Pons (tissue), 1 donor: ENCODE results near the gene FAM32A.

Experiments
- DNase-seq: peaks from one replicate; pipeline ENCODE4 v3.0.0-alpha.2; 2016; ENCODE audit warnings: low spot score

The FAM32A gene

GRCh38 chr19:16202320-16203255 is 17.4 kb downstream of the FAM32A start:
- no peak for DNase-seq

GRCh38 chr19:16203256-16204004 is 18.2 kb downstream of the FAM32A start:
- no peak for DNase-seq

GRCh38 chr19:16204005-16204294 is 18.7 kb downstream of the FAM32A start:
- DNase-seq = no peak

DNA sequence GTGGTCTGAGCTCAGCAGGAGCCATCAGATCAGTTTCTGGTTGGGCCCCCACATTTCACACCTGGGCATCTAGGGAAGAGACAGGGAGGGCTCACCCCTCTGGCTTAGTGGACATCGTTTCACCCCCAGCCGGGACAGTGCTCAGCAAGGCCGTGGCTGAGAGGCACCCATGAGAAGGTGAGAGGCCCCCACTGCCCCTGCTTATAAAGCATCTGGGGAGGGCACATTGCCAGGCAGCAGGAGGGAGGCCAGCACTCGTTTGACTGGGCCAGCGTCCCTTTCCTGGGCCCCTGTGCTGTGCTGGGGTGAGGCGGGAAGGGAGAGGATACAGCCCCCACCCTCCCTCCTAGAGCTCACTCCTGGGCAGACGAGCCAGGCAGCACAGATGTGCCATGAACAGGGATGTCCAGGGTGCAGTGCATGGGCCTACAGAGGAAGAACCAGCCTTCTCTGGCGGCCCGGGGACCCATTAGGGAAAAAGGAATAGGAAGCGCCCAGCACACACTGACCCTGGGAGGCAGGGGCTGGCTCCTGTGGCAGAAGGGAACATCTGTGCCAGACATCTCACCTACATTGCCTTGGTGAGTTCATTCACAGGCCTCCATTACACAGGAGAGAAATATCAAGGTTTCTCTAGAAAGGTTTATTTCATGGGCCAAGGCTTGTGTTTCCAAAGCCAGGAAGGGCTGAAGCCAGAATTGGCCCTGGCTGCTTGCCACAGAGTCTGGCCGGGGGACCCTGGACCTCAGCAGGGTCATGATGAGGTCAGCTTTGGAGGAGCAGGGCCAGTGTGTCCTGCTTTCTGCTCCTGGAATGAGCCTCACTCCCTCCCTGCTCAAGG is 20.2 kb downstream of the FAM32A start:
- no peak for DNase-seq

- no peak for DNase-seq
Observed at GRCh38 chr19:16206046-16206605, 20.9 kb downstream of the FAM32A start.

GRCh38 chr19:16206637-16207036 is 21.4 kb downstream of the FAM32A start:
- DNase-seq = no peak

- no peak for DNase-seq
Observed at GRCh38 chr19:16207063-16207462, 21.9 kb downstream of the FAM32A start.

DNA sequence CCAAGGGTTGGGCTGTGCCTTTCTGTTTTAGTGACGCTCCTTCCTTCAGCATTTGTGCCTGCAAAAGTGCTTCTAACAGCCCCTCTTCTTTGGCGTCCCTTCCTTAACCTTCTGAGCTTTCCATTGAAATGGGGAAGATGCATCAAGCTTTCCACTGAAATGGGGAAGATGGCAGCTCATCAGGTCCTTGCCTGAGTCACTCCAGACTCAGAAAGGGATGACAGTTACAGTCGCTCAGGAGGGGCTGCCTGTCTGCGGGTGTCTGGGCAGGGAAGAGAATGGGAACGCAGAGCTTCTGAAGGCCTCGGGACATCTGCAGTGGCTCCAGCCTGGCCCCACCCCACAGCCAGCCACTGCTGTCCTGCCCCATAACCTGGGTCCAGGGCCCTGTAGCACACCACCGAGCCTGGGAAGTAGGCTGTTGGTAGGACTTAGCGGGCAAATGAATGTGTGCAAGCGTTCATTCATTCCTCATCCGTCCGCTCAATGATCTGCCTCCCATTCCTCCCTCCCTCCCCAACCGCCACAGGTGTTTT is 22.3 kb downstream of the FAM32A start:
- DNase-seq = no peak

DNA sequence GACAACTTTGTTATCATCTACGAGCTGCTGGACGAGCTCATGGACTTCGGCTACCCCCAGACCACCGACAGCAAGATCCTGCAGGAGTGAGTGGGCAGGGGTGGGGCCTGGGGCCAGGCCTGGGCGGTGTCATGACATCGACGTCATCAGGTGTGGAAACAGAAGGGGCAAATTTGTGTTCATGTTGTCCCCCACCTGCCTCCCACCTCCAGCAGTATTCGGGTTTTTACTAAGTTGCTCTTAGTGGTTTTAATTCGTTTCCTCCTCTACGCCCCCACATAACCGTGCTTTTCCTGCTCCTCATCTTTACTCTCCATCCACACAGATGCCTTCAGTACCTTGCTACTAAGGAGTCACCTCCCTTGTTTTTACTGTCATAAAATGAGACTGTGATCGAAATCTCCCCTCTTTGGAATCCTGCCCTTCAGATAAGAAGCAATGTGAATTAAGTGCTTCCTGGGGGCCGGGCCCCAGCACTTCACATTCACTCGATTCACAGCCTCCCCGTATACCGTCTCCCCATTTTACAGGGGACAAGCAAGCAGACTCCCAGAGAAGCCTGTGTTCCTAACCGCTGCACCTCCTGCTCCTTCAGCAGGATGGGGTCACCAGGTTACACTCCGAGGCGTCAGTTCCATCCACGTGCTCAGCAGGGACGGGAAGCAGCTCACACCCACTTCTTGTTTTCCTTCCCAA is 23.0 kb downstream of the FAM32A start:
- DNase-seq = no peak

- DNase-seq = no peak
Observed at GRCh38 chr19:16208847-16209665, 23.8 kb downstream of the FAM32A start.

GRCh38 chr19:16210168-16210567 is 25.0 kb downstream of the FAM32A start:
- DNase-seq = no peak

- no peak for DNase-seq
Observed at GRCh38 chr19:16213076-16213475, 27.9 kb downstream of the FAM32A start.

GRCh38 chr19:16216744-16217670 is 31.8 kb downstream of the FAM32A start:
- DNase-seq = no peak

DNA sequence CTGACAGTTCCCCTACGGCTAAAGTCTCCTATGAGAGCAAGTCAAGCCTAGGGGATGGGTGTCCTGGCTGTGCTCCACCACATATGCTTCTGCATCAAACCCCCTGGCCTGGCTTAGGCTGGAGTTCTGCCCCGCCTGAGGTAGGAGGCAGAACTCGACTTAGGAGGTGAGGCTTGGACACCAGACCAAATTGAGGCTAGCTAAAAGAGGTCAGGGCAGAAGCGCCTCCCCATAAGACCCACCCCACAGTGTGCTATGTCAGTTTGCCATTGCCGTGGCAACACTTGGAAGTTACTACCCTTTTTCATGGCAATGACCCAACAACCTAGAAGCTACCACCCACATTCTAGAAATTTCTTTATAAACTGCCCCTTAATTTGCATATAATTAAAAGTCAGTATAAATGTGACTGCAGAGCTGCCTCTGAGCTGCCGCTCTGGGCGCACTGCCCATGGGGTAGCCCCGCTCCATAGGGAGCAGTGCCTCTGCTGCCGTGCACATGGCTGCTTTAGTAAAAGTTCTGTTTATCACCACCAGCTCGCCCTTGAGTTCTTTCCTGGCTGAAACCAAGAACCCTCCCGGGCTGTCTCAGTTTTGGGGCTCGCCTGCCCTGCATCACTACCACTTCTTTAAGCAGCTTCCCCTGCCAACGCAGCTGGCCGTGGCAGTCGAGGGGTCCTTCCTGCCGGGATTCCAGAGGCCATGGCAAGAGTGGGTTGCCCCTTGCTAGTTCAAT is 32.7 kb downstream of the FAM32A start:
- peak; percentile 9 for DNase-seq

DNA sequence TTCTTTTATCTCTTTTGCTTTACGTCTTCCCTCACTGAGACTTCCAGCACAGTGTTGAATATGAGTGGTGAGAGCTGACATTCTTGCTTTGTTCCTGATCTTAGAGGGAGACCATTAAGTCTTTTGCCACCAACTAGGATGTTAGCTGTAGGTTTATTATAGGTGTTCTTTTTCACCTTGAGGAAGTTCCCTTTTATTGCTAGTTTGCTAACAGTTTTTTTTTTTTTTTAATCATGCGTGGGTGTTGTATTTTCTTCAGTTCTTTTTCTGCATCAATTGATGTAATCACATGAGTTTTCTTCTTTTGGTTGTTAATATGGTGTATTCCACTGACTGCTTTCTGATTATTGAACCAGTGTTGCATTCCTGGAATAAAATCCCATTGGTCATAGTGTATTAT is 33.6 kb downstream of the FAM32A start:
- no peak for DNase-seq

DNA sequence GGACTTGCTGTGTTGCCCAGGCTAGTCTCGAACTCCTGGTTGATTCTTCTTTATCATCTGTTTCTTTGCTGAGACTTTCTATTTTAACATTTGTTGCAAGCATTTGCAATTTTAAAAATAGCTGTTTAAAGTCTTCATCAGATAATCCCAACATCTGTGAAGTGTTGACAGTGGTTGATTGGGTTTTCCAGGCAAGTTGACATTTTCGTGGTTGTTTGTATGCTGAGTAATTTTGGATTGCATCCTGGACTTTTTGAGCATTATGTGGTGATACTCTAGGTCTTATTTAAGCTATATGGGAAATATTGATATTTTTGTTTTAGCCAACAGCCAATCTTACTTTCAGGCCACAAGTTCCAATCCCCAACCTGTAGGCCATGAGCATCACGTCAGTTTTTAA is 37.6 kb downstream of the FAM32A start:
- no peak for DNase-seq

- no peak for DNase-seq
Observed at GRCh38 chr19:16223746-16224145, 38.5 kb downstream of the FAM32A start.

GRCh38 chr19:16224293-16225045 is 39.3 kb downstream of the FAM32A start:
- no peak for DNase-seq
